NB4 (cell line): ENCODE results near the gene KRT17.

ENCODE experiments used
- DNase-seq: peaks from one replicate; pipeline ENCODE4 v3.0.0; 2010; ENCODE audit warnings: low read depth
- H3K4me3 ChIP-seq: one replicate; pipeline ENCODE4 v1.5.1; 2011; ENCODE audit warnings: mild to moderate bottlenecking, low read depth, low read length, moderate library complexity
- MAX ChIP-seq: IDR thresholded peaks from 2 replicates; pipeline ENCODE4 v1.6.1; 2011; ENCODE audit warnings: low read depth, low read length
- MYC ChIP-seq: IDR thresholded peaks from 2 replicates; pipeline ENCODE4 v1.6.1; 2011; ENCODE audit warnings: low read depth, low read length
- POLR2A ChIP-seq: IDR thresholded peaks from 2 replicates; pipeline ENCODE4 v1.6.1; 2011; ENCODE audit warnings: mild to moderate bottlenecking; ENCODE audit not compliant: insufficient read length; ENCODE audit errors: extremely low read depth
- TF ChIP-seq, protein P1 (sequence below): IDR thresholded peaks from one replicate; pipeline ENCODE4 v1.5.1; 2012; ENCODE audit warnings: low read depth, low read length

Gene KRT17

GRCh38 chr17:41635121-41636097, 11.0 kb upstream of the KRT17 start:
- no peak for DNase-seq
- H3K4me3 ChIP-seq = no peak overlapping the region
- TF ChIP-seq, protein P1, sequence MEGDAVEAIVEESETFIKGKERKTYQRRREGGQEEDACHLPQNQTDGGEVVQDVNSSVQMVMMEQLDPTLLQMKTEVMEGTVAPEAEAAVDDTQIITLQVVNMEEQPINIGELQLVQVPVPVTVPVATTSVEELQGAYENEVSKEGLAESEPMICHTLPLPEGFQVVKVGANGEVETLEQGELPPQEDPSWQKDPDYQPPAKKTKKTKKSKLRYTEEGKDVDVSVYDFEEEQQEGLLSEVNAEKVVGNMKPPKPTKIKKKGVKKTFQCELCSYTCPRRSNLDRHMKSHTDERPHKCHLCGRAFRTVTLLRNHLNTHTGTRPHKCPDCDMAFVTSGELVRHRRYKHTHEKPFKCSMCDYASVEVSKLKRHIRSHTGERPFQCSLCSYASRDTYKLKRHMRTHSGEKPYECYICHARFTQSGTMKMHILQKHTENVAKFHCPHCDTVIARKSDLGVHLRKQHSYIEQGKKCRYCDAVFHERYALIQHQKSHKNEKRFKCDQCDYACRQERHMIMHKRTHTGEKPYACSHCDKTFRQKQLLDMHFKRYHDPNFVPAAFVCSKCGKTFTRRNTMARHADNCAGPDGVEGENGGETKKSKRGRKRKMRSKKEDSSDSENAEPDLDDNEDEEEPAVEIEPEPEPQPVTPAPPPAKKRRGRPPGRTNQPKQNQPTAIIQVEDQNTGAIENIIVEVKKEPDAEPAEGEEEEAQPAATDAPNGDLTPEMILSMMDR = no peak
- TF ChIP-seq MAX = no peak
- no peak for TF ChIP-seq POLR2A
- no peak for TF ChIP-seq MYC

DNA sequence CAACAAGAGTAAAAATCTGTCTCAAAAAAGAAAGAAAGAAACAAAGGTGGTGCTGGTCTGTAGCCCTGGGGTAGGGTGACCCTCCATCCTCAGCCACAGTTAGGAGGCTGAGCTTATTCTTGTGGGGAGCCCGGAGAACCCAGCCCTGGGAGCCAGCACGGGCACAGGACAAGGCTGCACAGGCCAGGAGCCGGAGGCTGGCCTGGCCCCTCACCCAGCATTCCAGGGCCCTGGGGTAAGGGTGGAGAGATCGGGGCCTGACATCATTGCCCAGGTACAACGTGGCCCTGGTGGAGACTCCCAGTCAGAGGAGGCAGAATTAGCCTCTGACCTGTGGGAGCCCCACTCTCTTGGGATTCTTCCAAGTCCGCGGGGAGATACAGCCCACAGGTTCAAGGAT, 10.3 kb upstream of the KRT17 start:
- TF ChIP-seq MYC (no peak), MAX (no peak), POLR2A (no peak)
- TF ChIP-seq, protein P1 = no peak
- H3K4me3 ChIP-seq = no peak overlapping the region
- DNase-seq = no peak

DNA sequence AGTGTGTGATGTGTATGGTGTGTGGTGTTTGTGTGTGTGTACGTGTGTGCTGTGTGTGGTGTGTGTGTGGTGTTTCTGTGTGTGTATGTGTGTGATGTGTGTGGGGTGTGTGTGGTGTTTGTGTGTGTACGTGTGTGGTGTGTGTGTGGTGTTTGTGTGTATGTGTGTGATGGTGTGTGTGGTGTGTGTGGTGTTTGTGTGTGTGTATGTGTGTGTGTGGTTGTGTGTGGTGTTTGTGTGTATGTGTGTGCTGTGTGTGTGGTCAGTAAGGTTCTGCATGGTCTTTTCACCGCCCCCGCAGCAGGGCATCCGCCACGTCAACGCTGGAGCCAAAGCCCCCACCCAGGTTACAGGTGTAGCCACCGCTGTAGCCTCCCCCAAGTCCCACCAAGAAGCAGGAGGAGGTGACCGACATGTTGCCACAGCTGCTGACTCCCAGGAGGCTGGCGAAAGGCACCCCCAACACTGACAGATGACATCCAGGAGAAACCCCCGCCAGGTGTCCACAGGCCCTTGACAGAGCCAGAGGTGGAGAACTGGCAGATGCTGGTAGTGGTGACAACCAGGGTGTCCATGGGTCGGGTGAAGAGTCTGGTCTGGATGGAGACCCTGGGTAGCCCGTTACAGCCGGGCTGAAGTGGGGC, 9.3 kb upstream of the KRT17 start:
- DNase-seq = no peak
- TF ChIP-seq MYC (no peak), MAX (no peak), POLR2A (no peak)
- TF ChIP-seq, protein P1 = no peak
- no peak overlapping the region for H3K4me3 ChIP-seq

- DNase-seq = no peak
- TF ChIP-seq MAX (no peak), POLR2A (no peak), MYC (no peak)
- TF ChIP-seq, protein P1 = no peak
- no peak overlapping the region for H3K4me3 ChIP-seq
Observed at GRCh38 chr17:41632482-41633105, 8.2 kb upstream of the KRT17 start.

DNA sequence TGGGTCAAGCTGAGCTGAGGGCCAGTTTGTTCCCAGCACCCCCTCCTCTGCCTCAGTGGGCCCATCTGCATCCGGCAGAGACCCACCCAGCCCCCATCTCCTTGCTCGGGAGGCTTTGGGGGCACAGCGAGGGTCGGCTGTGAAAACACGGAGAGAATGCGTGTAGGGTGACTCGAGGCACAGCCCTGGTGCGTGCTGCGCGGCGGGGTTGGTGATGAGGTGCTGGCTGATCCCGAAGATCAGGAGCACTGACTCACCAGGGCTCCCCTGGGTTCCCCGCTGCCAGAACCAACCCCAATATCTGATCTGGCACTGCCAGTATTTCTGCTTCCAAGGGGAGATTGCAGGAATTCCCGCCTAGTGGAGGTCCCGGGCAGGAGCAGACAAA, 7.5 kb upstream of the KRT17 start:
- DNase-seq = no peak
- no peak overlapping the region for H3K4me3 ChIP-seq
- TF ChIP-seq, protein P1 = no peak
- TF ChIP-seq MAX = no peak
- no peak for TF ChIP-seq MYC
- no peak for TF ChIP-seq POLR2A
